HCT116 (cell line): ENCODE measurements around the gene ZSWIM5. TPM values are rescaled to one million over a fixed set of nuclear protein-coding genes. Genes with fewer than 3 reads are reported as not detected.

Experiments used
- ATAC-seq: fragments of 200-7000 bp; cut with Tn5 transposase; 2 replicates; pipeline ENCODE4 v1.9.1; 2020; ENCODE audit warnings: mild to moderate bottlenecking, moderate library complexity
- BruUV-seq: library from RNA; stranded (reverse); fragments of 400-500 nt; replicated peaks from 2 replicates; lab custom pipeline; 2021; lab: Mats Ljungman, UMichigan
- CTCF ChIA-PET: fragments of 300-600 bp; sonication (Branson Sonifier 250); formaldehyde crosslinking; loops from one replicate; lab custom pipeline; 2021; ENCODE audit warnings: antibody characterized with exemption; lab: Charles Lee
- POLR2A ChIA-PET: fragments of 300-600, 350-600 bp; sonication (Branson Sonifier 250); formaldehyde crosslinking; loops from one replicate; lab custom pipeline; 2021; ENCODE audit warnings: antibody characterized with exemption; lab: Charles Lee
- RAD21 ChIA-PET, 2 experiments: fragments of 300-600 bp; sonication (Branson Sonifier 250); formaldehyde crosslinking; loops; one replicate each; lab custom pipeline; 2023; ENCODE audit warnings: low total read pairs in 2 of 2; ENCODE audit not compliant: uncharacterized antibody in 2 of 2, unreplicated experiment in 2 of 2, low non-redundant PET in 1 of 2; lab: Charles Lee
- DNase-seq: peaks from one replicate; pipeline ENCODE4 v3.0.0-alpha.2; 2010; ENCODE audit warnings: low read depth, low spot score
- H2AFZ ChIP-seq: fragments of 200-600 bp; shearing (Covaris generic), sonication (generic); 2 replicates; pipeline ENCODE4 v1.6.1; 2017; ENCODE audit warnings: low read depth, mixed run types, mixed read lengths, antibody characterized with exemption, low read length; ENCODE audit not compliant: poor library complexity, severe bottlenecking
- H3K27ac ChIP-seq: 2 replicates; pipeline ENCODE4 v1.5.1; 2012; ENCODE audit warnings: low read depth, low read length
- H3K27me3 ChIP-seq: fragments of 200-600 bp; sonication (generic); 2 replicates; pipeline ENCODE4 v1.6.1; 2016; ENCODE audit warnings: mixed run types, low read length, mixed read lengths; ENCODE audit not compliant: insufficient read depth
- H3K36me3 ChIP-seq, 2 experiments: fragments of 200-500 bp in 1 of 2; fragments of 200-600 bp in 1 of 2; sonication (Bioruptor generic) in 1 of 2; sonication (generic) in 1 of 2; 2 replicates each; pipeline versions ENCODE4 v1.5.1 to v1.6.1; 2014 to 2016; ENCODE audit warnings: low read length in 2 of 2, inconsistent platforms in 1 of 2, mixed read lengths in 1 of 2, mixed run types in 1 of 2; ENCODE audit not compliant: insufficient read depth in 2 of 2, control insufficient read depth in 1 of 2
- H3K4me1 ChIP-seq, 2 experiments: fragments of 200-600 bp in 1 of 2; sonication (generic) in 1 of 2; 2 replicates each; pipeline versions ENCODE4 v1.5.1 to v1.6.1; 2012 to 2017; ENCODE audit warnings: low read length in 2 of 2, inconsistent platforms in 1 of 2, mild to moderate bottlenecking in 1 of 2, mixed read lengths in 1 of 2, mixed run types in 1 of 2, moderate library complexity in 1 of 2; ENCODE audit not compliant: insufficient read depth in 2 of 2, control insufficient read depth in 1 of 2
- H3K4me2 ChIP-seq: fragments of 200-600 bp; sonication (generic); 2 replicates; pipeline ENCODE4 v1.6.1; 2017; ENCODE audit warnings: mixed run types, low read length, mixed read lengths
- H3K4me3 ChIP-seq, 2 experiments: fragments of 200-600 bp in 1 of 2; sonication (generic) in 1 of 2; replicated peaks in 1 of 2; 2 replicates each; pipeline ENCODE4 v1.5.1; 2011 to 2016; ENCODE audit warnings: low read length in 2 of 2, control low read depth in 1 of 2, low read depth in 1 of 2, mild to moderate bottlenecking in 1 of 2, mixed read lengths in 1 of 2, mixed run types in 1 of 2
- H3K79me2 ChIP-seq: fragments of 200-600 bp; sonication (generic); 2 replicates; pipeline ENCODE4 v1.6.1; 2017; ENCODE audit warnings: mild to moderate bottlenecking, mixed run types, low read length, moderate library complexity, mixed read lengths; ENCODE audit not compliant: insufficient read depth
- H3K9ac ChIP-seq: fragments of 200-600 bp; sonication (generic); 2 replicates; pipeline ENCODE4 v1.6.1; 2016; ENCODE audit warnings: low read length, mixed read lengths
- H3K9me2 ChIP-seq: fragments of 200-600 bp; sonication (generic), shearing (Covaris generic); 2 replicates; pipeline ENCODE4 v1.6.1; 2017; ENCODE audit warnings: mixed run types, mild to moderate bottlenecking, moderate library complexity; ENCODE audit not compliant: insufficient read depth
- H3K9me3 ChIP-seq, 2 experiments: fragments of 200-500 bp in 1 of 2; fragments of 200-600 bp in 1 of 2; sonication (Bioruptor generic) in 1 of 2; sonication (generic) in 1 of 2; 2 replicates each; pipeline ENCODE4 v1.6.1; 2014 to 2017; ENCODE audit warnings: low read length in 2 of 2, mixed read lengths in 2 of 2, inconsistent platforms in 1 of 2, low read depth in 1 of 2, mild to moderate bottlenecking in 1 of 2, mixed run types in 1 of 2, moderate library complexity in 1 of 2; ENCODE audit not compliant: control insufficient read depth in 1 of 2, insufficient read depth in 1 of 2
- H4K20me1 ChIP-seq: fragments of 200-600 bp; sonication (generic), shearing (Covaris generic); 2 replicates; pipeline ENCODE4 v1.6.1; 2017; ENCODE audit warnings: mixed run types, mild to moderate bottlenecking, moderate library complexity; ENCODE audit not compliant: insufficient read depth
- CTCF ChIP-seq, 3 experiments: fragments of 200-600 bp in 1 of 3; sonication (generic) in 1 of 3; IDR thresholded peaks in 2 of 3; conservative IDR thresholded peaks in 1 of 3; 2 replicates each; pipeline ENCODE4 v1.5.1; 2012 to 2017; ENCODE audit warnings: low read depth in 2 of 3, low read length in 2 of 3, antibody characterized with exemption in 1 of 3, borderline replicate concordance in 1 of 3, control low read depth in 1 of 3, mild to moderate bottlenecking in 1 of 3, mixed read lengths in 1 of 3, mixed run types in 1 of 3, moderate library complexity in 1 of 3; ENCODE audit not compliant: insufficient read depth in 1 of 3
- ELF1 ChIP-seq: IDR thresholded peaks from 2 replicates; pipeline ENCODE4 v1.6.1; 2012; ENCODE audit warnings: low read depth, borderline replicate concordance
- EZH2phosphoT487 ChIP-seq: fragments of 200-600 bp; IDR thresholded peaks from 2 replicates; pipeline ENCODE4 v1.6.1; 2018; ENCODE audit warnings: antibody characterized with exemption, borderline replicate concordance
- RAD21 ChIP-seq: IDR thresholded peaks from 2 replicates; pipeline ENCODE4 v1.6.1; 2012; ENCODE audit warnings: low read depth, mild to moderate bottlenecking
- SRF ChIP-seq: IDR thresholded peaks from 2 replicates; pipeline ENCODE4 v1.6.1; 2012; ENCODE audit warnings: low read depth
- YY1 ChIP-seq: IDR thresholded peaks from 2 replicates; pipeline ENCODE4 v1.6.1; 2011; ENCODE audit warnings: low read length, low read depth, moderate library complexity, mild to moderate bottlenecking; ENCODE audit not compliant: insufficient replicate concordance; ENCODE audit errors: extremely low read depth
- intact Hi-C: fragments of 100-400 bp; cut with micrococcal nuclease; formaldehyde crosslinking; loops from 2 replicates; pipeline ENCODE4 v1.10.0; 2022
- total RNA-seq: library from RNA; stranded (reverse); gene quantifications from one replicate; pipeline ENCODE4 v1.2.1, GENCODE V29; 2021; ENCODE audit not compliant: unreplicated experiment
- TF ChIP-seq, protein P1 (sequence below): IDR thresholded peaks from 2 replicates; pipeline ENCODE4 v1.6.1; 2012
- TF ChIP-seq, protein P2 (sequence below): IDR thresholded peaks from 2 replicates; pipeline ENCODE4 v1.6.1; 2011; ENCODE audit warnings: mild to moderate bottlenecking, low read length, moderate library complexity; ENCODE audit not compliant: insufficient replicate concordance; ENCODE audit errors: extremely low read depth

Gene ZSWIM5
- total RNA-seq, 1 experiment from 2014 or later, result 1.1 TPM

GRCh38 chr1:45008076-45008475, 198.3 kb downstream of the ZSWIM5 start:
- POLR2A ChIA-PET, result no interaction called here
- H3K79me2 ChIP-seq, result peaks cover 12% of the 10 kb centered on the region; the same call in 1 of the 2 replicates
- RAD21 ChIA-PET, result no interaction called here
- DNase-seq, result no peak
- H2AFZ ChIP-seq, result no peak overlapping the region
- TF ChIP-seq, protein P1, sequence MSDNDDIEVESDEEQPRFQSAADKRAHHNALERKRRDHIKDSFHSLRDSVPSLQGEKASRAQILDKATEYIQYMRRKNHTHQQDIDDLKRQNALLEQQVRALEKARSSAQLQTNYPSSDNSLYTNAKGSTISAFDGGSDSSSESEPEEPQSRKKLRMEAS, result no peak
- TF ChIP-seq SRF, result no peak
- no peak for TF ChIP-seq EZH2phosphoT487
- TF ChIP-seq RAD21, result no peak
- TF ChIP-seq, protein P2, sequence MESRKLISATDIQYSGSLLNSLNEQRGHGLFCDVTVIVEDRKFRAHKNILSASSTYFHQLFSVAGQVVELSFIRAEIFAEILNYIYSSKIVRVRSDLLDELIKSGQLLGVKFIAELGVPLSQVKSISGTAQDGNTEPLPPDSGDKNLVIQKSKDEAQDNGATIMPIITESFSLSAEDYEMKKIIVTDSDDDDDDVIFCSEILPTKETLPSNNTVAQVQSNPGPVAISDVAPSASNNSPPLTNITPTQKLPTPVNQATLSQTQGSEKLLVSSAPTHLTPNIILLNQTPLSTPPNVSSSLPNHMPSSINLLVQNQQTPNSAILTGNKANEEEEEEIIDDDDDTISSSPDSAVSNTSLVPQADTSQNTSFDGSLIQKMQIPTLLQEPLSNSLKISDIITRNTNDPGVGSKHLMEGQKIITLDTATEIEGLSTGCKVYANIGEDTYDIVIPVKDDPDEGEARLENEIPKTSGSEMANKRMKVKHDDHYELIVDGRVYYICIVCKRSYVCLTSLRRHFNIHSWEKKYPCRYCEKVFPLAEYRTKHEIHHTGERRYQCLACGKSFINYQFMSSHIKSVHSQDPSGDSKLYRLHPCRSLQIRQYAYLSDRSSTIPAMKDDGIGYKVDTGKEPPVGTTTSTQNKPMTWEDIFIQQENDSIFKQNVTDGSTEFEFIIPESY, result no peak
- no peak for TF ChIP-seq YY1
- no peak for TF ChIP-seq ELF1
- no peak for TF ChIP-seq CTCF (IDR thresholded peaks at IDR 0.05 in 2 of 3, conservative IDR thresholded peaks at IDR 0.05 in 1 of 3; ENCODE audit: borderline replicate concordance in 1 of 3, insufficient read depth in 1 of 3, low read depth in 2 of 3, low read length in 2 of 3)
- TF ChIP-seq, all 23 proteins: peak for 0
- Histone ChIP-seq H4K20me1 (no peaks in the 10 kb centered on the region), H3K27ac (no peak overlapping the region), H3K9me2 (no peaks in the 10 kb centered on the region), H3K4me3 (no peak overlapping the region), H3K9ac (no peak overlapping the region), H3K36me3 (peaks cover 8 to 16% of the 10 kb centered on the region in 2 experiments; a peak in 3 of 4 replicates), H3K9me3 (no peaks in the 10 kb centered on the region), H3K4me1 (peaks cover 6 to 24% of the 10 kb centered on the region in 2 experiments; a peak in 3 of 4 replicates), H3K27me3 (no peaks in the 10 kb centered on the region), H3K4me2 (no peak overlapping the region)
- no TSS peak for BruUV-seq
- no peak for ATAC-seq
- CTCF ChIA-PET, result no interaction called here
- intact Hi-C loops, result no loop called here
